ENCODE measurements around the gene SESN3.
A peak's percentile ranks its signal among the peaks of the same experiment; 100 is the strongest.
"Not testable (repeated sequence)": the region's sequence is repeated elsewhere in the genome, so short reads cannot be mapped to it uniquely, and the experiment has no call there.

SESN3 gene

GRCh38 chr11:95248666-95249467 is 17.9 kb upstream of the SESN3 start:
- no peak for DNase-seq

GRCh38 chr11:95247883-95248282 is 16.9 kb upstream of the SESN3 start:
- DNase-seq, result no peak

- no peak for DNase-seq
Observed at GRCh38 chr11:95247127-95247684, 16.2 kb upstream of the SESN3 start.

- DNase-seq, result no peak
Observed at GRCh38 chr11:95245581-95245980, 14.6 kb upstream of the SESN3 start.

- DNase-seq, result peak in 1 of 2 donors; percentile 1
Observed at GRCh38 chr11:95245038-95245437, 14.0 kb upstream of the SESN3 start.

- no peak for DNase-seq
Observed at GRCh38 chr11:95243673-95244072, 12.7 kb upstream of the SESN3 start.

- DNase-seq, result no peak
Observed at GRCh38 chr11:95242845-95243605, 12.0 kb upstream of the SESN3 start.

GRCh38 chr11:95242091-95242844 is 11.3 kb upstream of the SESN3 start:
- no peak for DNase-seq

- DNase-seq, result no peak
Observed at GRCh38 chr11:95241681-95242081, 10.7 kb upstream of the SESN3 start.

- no peak for DNase-seq
Observed at GRCh38 chr11:95239871-95240649, 9.1 kb upstream of the SESN3 start.

- DNase-seq, result no peak
Observed at GRCh38 chr11:95232666-95233065, 1.7 kb upstream of the SESN3 start.

GRCh38 chr11:95231881-95232605 is 1.0 kb upstream of the SESN3 start:
- peak; percentile 54 to 63 for DNase-seq

- DNase-seq, result no peak
Observed at GRCh38 chr11:95230810-95231126, 234 bp downstream of the SESN3 start.

GRCh38 chr11:95229993-95230809 is 801 bp downstream of the SESN3 start:
- DNase-seq, result peak; percentile 6 to 29

GRCh38 chr11:95229199-95229992 is 1.6 kb downstream of the SESN3 start:
- no peak for DNase-seq

GRCh38 chr11:95228081-95228749 is 2.8 kb downstream of the SESN3 start:
- no peak for DNase-seq

- not testable (repeated sequence) for DNase-seq
Observed at GRCh38 chr11:95227060-95227459, 3.9 kb downstream of the SESN3 start.

- DNase-seq, result no peak
Observed at GRCh38 chr11:95222817-95223216, 8.2 kb downstream of the SESN3 start.

GRCh38 chr11:95219599-95219998 is 11.4 kb downstream of the SESN3 start:
- no peak for DNase-seq

Data from activated CD4-positive, alpha-beta T cell treated with anti-CD3 and anti-CD28 coated beads for 4 hours (primary cell).